ENCODE results near the gene EOLA1.
"Not testable (repeated sequence)": the region's sequence is repeated elsewhere in the genome, so short reads cannot be mapped to it uniquely, and the experiment has no call there.

The EOLA1 gene

DNA sequence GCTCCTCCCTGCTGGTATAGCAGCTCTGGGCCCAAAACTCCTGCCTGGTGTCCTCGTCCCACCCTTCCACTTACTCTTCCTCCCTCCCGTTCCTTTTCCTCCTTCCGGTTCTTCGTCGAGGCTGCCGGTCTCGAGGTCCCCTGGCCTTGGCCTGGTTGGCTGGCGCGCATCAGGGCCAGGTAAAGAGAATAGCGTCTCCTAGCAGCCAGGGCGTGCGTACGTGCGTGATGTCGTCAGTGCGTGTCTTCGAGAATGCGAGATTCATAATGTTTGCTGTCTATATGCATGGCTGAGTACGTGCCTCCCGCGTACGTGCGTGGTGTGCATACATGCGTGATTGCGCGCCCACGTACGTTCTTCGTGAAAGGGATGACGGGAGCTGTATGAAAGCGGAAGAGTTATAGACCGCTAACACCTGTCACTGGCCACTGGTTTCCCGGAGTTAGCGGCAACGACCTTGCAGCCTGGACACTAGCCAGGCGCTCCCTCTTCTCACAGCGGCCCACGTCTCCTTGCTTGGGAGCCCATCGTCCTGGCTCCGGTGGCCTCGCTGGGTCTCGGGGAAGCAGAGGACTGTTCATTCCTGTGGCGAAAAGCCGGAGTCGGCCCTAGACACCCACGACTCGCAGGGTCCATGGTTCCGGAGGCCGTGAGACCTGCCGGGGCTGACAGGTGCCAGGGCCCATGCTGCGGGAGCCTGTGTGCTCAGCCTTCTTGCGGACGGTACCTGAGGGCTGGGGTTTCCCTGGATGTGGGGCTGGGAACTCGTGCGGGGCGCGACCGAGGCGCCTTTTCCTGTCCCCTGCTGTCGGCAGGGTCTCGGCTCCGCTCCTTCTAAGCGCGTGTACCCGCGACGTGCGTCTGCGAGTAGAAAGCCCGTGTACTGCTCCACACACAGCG lies at the start of gene EOLA1:
TSS of gene EOLA1 (plus strand) at position 392 of the 900 bp plus-strand sequence. CDS start 4,619 bp downstream, outside the sequence.
- FAIRE-seq = peak; percentile 97

- FAIRE-seq = no peak
Observed at GRCh38 chrX:149491812-149492211, 49.0 kb upstream of the EOLA1 start.

DNA sequence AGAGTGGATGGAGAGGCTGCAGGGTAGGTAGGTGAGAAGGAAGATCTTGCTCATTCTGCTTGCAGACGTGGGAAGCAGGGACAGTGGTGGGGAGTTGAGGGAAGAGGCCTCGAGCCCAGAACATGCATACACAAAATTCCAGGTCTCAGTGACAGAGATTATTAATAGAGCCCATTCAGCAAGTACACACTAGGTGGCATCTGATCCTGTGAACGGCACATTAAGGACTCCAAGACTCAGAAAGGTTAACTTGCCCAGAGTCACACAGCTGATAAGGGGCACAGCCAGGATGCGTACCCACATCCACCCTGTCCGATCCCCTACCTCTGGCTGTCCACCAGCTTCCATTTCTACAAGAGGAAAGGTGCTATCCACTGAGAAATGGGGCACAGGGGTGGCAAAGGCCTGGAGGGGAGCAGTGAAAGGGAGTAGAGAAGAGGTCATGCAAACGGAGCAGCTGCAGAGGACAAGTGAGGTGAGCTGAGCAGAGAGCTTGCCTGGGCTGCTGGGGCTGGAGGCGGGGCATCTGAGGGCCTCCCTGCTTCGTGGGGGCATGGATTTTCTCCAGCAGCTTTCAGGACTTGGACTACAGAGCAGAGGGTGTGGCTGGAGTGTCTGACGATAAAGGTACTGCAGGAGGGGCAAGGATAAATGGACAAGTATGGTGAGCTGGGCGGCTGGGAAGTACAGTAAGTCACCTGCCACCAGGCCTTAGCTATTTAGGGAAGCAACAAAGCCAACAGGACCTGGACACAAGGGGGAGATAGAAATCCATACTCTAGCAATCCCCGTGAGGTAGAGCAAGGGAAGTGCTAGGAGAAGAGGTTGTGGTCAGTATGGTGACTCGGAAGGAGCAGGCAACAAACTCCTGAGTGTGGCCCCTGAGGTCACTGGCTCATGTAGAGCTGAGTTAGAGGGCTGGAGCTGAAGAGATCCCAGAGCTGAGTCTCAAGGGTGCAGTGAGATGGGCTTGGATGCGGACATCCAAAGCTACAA lies 46.9 kb upstream of the EOLA1 start:
- FAIRE-seq = no peak

GRCh38 chrX:149494844-149495565 lies 45.8 kb upstream of the EOLA1 start:
- no peak for FAIRE-seq

- FAIRE-seq = no peak
Observed at GRCh38 chrX:149495573-149496071, 45.2 kb upstream of the EOLA1 start.

DNA sequence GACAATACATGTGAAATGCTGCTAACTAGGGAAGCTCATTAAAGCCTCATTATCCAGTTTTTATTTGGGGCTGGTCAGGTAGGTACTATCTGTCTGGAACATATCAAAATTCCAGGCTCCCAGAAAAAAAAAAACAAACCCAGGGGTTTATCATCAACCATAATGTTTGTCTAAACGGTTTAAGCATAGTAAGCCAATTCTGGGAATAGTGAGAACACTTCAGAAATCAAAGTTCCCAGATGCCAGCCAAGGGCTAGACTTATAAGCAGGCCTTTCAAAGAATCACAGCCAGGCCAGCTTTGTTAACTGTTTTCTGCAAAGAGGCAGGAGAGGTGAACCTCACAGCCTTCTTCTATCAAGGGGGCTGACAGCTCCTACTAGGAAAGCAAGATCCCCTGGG lies 43.8 kb upstream of the EOLA1 start:
- FAIRE-seq = no peak

GRCh38 chrX:149497626-149498025 lies 43.2 kb upstream of the EOLA1 start:
- no peak for FAIRE-seq

- FAIRE-seq = no peak
Observed at GRCh38 chrX:149498767-149499166, 42.0 kb upstream of the EOLA1 start.

- no peak for FAIRE-seq
Observed at GRCh38 chrX:149499766-149500165, 41.0 kb upstream of the EOLA1 start.

DNA sequence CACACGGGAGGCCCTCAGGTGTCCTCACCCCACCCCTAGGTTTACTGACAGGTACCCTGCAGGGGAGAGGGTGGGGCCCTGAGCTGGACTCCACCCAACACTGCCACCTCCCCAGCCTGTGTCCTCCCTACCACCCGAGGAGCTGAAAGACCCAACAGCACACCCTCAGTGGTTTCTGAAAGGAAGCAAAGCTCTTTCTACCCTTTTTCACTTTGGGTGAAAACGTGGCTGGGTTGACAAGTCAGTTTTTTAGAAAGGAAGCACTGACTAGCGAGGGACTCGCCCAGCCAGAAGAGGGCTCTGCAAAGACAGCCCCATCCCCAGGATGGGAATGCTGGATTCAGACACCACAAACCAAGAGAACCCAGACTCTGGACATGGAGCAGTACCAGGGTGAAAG lies 37.9 kb upstream of the EOLA1 start:
- peak; percentile 78 for FAIRE-seq

DNA sequence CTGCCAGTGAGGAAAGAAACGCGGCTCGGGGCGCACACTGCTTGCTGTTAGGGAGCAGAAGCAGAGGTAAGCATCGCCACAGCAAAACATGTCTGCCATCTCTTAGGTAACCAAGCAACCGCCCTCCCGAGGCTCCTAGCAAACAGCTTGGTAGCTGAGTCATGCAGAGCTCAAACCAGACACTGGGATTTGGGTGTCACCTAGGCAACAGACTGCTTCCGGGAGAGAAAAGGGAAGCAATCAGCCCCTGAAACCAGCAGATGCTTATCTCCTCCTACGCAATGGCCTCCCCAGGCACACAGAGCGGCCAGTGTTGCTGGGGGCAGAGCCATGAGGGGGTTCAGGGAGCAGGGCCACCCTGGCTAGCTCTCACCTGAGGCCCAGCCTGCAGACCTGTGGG lies 37.4 kb upstream of the EOLA1 start:
- FAIRE-seq = not testable (repeated sequence)

DNA sequence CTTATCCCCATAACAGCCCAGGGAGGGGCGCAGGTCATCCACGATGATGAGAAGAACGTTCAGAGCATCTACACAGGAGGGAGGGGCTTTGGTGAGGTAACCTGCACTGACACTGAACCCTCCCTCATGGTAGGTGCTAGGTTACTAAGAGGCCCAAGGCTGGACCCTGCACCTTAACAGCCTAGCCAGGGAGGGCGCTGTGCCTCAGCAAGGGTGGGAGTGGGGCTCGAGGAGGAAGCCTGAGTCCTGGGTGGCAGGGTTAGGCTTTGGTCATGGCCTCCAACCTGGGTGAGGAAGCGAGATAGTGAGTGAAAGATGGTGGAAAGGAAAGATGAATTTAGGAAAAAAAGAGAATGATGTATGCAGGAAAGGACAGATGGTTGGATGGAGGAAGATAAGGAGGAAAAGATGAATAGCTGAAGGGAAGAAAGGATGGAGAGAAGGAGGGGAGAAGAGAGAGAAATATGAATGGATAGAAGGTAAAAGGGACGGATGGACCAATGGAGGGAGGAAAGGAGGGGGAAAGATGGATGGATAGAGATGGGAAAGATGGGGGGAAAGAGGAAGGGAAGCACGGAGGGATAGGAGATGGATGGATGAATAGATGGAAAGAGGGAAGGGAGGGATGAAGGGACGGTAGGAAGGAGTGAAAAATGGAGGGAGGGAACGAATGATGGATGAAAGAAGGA lies 36.4 kb upstream of the EOLA1 start:
- FAIRE-seq = no peak

DNA sequence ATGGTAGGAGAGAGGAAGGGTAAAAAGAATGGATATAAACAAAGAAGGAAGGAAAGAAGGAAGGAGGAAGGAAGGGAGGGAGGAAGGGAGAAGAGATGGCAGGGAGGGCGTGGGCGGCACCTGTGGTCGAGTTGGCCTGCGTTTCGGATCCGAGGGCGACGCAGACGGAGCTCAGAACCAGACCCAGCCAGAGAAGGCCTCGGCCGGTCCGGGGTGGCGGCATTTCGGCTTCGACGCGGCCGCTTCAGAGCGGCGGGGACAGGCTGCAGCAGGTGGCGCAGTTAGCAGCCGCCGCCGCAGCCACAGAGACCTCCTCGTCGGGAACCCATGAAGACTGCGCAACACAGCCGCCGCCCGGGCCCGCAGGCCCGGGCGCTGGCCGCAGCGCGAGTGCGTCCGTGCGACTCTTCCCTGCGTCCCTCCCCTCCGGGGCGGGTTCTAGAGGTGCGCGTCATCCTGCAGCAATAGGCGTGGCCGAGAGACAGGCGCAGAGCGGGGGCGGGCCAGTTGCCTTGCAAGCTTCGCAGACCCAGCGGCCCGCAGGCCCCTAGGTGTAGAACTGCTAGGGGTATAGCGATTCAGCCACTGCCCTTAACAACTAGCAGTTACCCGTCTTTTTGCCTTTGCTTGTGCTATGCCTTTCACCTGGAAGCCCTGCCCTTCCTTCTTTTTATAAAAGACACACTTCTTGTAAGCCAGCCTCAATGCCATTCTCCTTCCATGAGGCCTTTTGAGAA lies 35.7 kb upstream of the EOLA1 start, which contains the start of gene IDS:
TSS of gene IDS (minus strand) at position 392 of the 737 bp plus-strand sequence. CDS start at position 223, 169 bp downstream.
- peak; percentile 38 for FAIRE-seq

DNA sequence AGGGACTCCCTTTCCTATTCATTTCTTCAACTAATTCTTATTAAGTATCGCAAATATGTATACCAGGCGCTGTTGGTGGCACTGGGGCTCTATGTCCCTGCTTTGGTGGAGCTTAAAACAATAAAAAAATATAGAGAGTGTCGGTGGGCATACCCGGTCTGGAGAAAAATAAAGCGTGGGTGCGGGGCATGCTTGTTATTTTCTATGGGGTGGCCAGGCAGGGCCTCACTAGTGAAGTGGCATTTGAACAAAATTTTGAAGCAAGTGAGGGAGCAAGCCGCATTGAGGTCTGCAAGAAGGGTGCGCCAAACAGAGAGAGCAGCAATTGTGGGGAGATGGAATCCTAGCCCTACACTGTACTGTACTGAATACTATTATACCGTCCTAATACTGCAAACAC lies 35.1 kb upstream of the EOLA1 start:
- no peak for FAIRE-seq

DNA sequence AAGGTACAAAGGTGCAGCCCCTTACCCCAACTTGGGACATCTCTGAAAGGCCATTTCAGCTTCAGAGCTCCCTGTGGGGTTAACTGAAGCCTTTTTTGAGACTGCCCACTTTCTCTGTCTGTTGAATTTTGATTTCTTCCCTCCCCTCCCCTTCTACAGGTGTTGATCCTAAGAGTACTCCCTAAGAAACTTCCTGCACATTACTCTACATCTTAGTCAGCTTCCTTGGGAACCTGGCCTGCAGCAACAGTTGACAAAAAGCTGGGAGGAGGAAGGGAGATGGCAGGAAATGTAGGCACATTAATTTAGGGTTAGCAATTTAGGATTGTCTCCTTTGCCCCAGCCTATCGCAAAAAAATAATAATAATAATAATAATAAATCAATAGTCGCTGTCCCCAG lies 34.5 kb upstream of the EOLA1 start:
- FAIRE-seq = no peak

- no peak for FAIRE-seq
Observed at GRCh38 chrX:149508467-149508866, 32.3 kb upstream of the EOLA1 start.

- no peak for FAIRE-seq
Observed at GRCh38 chrX:149510386-149510785, 30.4 kb upstream of the EOLA1 start.

GRCh38 chrX:149511081-149511480 lies 29.7 kb upstream of the EOLA1 start:
- FAIRE-seq = no peak

DNA sequence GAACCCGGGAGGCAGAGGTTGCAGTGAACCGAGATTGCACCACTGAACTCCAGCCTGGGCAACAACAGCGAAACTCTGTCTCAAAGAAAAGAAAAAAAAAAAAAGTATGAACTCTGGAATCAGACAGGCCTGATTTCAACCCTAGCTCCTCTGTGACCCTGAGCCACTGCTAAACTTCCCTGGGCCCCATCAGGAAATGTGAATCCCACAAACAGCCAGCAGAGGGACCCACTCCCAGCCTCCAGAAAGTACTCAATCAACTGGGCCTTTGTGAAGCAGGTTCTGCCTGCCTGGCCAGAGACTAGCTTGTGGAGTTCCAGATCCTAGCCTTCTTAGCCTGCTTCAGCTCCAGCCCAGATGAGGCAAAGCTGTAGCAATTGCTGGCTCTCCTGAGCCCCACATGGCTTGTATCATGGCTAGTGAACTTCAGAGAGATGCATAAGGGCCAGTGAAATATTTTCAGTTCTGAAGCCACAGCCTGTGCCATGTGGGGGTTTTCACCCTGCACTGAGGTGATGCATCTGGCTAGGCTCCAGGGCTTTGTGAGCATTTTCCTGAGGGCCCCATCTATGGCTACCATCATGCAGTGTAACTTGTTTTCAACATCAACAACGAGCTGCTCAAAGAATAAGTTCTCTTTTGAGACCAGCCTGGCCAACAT lies 28.5 kb upstream of the EOLA1 start:
- no peak for FAIRE-seq

DNA sequence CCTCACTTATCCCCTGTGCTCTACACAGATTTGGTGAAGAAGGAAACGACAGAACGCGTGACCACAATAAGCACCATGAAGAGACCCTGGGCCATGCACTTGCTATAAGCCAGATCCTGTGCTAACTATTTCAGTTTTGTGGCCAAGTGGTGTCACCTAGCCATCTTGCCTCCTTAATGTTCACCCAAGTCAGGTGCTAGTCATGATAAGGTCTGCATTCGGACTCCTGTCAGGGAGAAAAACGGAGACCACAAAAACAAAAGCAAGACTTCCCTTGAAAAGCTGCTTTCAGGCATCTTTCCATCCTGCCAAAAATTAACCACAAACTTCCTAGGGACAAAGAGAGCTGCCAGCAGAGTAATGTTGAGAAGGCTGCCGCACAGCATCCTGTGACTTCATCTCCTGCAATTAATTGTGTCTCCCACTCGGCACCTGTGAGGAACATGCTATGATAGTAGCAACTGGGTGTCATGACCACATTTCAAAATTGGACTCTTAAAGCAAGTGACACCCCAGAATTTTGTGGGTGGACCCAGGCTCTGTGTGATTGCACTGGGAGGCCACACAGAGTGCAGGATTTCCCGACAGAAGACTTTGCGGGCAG lies 26.9 kb upstream of the EOLA1 start:
- no peak for FAIRE-seq
